ENCODE measurements around the gene LCORL.
"Not testable (repeated sequence)": the region's sequence is repeated elsewhere in the genome, so short reads cannot be mapped to it uniquely, and the experiment has no call there.

Gene LCORL

DNA sequence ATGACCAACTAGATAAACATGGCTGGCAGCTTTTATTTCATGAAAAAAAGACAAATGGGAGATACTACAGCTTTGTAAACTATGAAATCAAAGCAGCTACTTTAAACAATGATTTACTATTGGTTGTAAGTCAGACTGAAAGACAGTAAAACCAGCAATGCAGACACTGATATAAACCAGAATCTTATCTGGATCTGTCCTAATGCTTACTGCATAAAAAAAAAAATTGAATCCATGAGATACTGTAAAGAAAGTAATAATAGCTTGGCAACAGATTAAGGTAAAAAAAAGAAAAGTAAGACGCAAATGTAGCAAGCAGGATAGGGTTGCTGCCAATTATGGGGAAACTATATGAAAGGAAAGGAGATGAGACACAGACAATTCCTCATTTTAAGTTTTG lies 7.3 kb downstream of the LCORL start:
- FAIRE-seq: no peak

DNA sequence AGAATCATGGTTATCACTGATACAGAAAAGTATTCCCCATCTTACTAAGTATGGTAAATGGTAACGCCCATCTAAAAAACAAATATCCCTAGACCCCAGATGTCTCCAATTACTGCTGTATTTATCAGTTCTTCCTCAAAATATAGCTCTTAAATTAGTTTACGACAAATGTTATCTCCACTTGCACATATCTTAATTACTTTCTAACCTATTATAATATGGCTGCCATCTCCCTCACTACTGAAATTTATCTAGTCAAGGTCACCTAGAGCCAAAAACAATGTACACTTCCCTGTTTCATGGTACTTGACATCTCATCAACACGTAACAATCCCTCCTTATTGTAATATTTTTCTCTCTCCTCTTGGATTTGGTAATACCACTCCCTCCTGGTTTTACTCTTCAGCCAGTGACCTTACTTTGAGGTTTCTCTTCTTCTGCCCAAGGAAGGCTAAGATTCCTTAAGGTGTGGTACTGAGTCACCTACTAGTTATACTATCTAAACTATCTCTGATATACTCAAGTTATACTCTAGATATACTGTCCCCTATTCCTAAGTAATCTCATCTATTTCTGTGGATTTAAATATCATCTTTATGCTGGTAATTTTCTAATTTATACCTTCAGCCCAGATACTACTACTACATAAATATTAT lies 8.6 kb downstream of the LCORL start:
- no peak for FAIRE-seq

DNA sequence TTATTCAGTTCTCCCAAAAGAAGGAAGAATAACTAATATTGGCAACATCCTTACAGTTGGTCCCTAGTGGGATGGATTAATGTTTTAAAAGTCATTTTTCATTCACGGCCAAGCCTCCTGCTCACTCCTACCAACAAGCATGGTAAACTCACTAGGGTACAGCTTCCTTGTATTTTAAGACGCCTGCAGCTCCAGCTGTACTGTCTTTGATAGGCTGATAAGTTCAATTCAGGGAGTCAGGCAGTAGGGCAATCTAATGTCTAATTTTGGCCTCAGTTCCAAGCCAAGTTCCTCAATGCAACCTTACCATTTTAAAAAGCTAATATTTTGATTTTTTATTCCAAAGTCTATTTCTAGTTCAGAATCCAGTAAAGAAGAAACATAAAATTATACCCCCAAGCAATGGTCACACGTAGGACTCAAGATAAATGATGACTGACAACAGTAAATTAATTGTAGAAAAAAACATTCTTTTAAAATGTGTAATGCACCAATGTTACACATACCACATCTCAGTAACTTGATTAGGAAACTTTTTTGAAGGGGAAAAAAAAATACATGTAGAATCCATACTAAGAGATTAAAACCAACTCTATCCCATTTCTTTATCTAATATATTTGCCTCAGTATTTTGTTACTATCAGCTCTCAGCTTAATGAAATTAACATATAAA lies 9.3 kb downstream of the LCORL start:
- FAIRE-seq: peak; percentile 12

DNA sequence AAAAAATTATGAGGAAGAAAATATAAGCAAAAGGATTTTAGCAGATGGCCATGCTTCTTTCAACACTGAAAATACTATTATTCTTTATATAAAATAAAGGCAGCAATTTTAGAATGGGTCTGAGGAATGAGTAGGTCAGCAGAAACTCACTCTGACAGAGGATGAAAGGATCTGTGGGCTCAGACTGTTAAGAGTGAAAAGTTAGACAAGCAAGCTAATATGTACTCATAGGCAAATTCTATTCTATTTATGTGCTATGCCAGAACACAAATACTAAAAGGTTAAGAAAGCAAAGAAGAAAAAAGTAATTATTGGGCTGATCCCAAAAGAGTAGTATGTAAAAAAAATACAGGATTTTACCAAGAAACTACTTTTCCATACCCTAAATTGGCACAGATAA lies 13.9 kb downstream of the LCORL start:
- no peak for FAIRE-seq

DNA sequence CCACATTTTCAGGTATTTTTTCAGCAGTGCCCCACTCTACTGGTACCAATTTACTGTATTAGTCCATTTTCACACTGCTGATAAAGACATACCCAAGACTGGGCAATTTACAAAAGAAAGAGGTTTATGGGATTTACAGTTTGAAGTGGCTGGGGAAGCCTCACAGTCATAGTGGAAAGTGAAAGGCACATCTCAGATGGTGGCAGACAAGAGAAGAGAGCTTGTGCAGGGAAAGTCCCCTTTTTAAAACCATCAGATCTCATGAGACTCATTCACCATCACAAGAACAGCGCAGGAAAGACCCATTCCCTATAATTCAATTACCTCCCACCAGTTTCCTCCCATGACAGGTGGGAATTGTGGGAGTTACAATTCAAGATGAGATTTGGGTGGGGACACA lies 15.1 kb downstream of the LCORL start:
- not testable (repeated sequence) for FAIRE-seq

DNA sequence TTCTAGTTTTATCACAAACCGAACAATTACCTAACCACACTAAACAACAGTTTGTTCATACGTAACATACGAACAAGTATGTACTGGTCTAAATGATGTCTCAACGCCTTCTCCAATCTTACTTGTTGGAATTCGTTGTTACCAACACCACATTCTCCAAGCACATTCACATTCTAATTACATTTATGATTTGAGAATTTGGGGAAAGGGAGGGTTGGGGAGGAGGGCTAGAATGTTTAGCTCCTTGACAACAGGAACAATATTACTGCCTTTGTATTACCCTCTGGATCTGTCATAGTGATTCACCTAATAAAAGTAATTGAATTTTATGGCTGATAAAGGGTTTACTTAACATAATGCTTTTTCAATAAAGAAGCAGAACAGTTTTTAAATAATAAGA lies 24.4 kb downstream of the LCORL start:
- no peak for FAIRE-seq

DNA sequence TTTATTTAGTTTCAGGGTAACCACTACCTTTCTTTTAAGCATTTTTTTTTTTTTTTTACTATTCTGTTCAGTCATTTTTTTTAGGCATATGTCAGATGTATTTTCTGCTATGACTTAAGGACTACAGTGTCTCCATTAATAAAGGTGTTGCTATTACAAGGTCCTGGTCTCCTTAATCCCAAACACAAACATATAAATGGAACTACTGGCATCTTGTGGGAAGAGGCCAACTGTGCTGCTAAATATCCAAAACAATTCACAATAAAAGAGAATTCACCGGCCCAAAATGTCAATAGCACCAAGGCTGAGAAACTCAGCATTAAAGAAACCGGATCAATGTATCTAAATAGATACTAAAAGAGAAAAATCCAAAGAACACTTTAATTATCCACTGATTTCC lies 26.4 kb downstream of the LCORL start:
- no peak for FAIRE-seq

DNA sequence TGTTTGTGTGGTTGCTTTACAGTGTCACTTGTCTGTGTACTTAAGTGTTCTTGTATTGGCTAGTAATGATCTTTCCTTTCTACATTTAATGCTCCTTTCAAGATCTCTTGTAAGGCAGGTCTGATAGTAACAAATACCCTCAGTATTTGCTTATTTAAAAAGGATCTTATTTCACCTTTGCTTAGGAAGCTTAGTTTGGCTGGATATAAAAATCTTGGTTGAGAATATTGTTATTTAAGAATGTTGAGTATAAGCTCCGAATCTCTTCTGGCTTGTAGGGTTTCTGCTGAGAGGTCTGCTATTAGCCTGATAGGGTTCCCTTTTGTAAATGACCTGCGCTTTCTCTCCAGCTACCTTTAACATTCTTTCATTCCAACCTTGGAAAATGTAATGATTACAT lies 35.7 kb downstream of the LCORL start:
- FAIRE-seq: no peak

DNA sequence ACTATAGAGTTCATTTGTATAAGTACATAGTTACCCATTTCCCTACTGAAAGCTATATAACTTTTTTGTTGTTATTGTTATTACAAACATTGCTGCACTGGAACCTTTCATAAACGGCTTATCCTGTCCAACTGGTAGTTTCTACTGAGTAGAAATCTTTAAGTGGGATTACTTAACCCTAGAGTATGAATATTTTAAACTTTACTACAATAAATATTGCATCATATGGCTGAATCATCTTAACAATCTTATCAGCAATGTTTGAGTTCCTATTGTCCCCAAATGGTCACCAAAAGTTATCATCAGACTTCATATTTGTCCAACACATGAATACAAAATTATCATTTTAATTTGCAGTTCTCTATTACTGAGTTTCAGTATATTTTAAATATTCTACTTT lies 40.5 kb downstream of the LCORL start:
- FAIRE-seq: no peak

DNA sequence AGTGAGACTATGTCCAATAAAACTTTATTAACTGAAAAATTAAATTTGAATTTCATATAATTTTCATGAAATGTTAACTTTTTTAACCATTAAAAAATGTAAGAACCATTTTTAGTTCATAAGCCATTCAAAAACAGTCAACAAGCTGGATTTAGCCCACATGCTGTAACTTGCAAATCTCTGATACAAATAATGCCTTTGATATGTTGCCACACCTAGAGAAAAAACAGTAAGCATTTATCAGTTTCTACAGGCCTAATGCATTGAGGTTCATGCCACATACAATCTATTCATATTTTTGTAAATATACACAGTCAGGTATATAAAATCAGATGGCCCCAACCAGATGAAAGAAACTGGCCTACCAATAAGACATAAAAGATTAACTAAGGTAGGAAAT lies 52.8 kb downstream of the LCORL start:
- FAIRE-seq: no peak

DNA sequence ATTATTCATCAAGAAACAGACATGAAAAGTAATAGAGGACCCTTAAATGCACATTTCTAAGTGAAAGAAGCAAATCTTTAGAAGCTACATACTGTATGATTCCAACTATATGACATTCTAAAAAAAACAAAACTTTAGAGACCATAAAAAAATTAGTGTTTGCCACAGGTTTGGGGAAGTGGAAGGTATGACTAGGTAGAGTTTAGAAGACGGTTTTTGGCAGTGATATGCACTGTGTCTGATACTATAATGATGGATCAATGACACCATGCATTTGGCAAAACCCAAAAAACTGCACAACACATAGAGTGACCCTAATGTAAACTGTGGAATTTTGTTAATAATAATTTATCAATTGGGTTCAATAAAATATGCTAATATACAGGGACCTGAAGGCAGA lies 54.5 kb downstream of the LCORL start:
- no peak for FAIRE-seq

DNA sequence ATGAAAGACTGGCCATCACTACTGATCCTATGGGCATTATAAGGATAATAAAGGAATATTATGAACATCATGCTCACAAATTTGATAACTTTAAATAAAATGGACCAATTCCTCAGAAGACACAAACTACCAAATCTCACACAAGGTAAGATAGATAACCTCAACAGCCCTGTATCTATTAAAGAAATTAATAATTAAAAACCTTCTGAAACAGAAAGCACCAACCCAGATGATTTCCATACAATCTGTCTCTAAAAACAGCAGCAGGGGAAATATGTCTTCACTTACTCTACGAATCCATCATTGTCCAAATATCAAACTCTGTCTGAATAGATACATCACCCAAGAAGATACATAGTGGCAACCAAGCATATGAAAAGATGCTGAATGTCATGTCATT lies 55.2 kb downstream of the LCORL start:
- FAIRE-seq: no peak

DNA sequence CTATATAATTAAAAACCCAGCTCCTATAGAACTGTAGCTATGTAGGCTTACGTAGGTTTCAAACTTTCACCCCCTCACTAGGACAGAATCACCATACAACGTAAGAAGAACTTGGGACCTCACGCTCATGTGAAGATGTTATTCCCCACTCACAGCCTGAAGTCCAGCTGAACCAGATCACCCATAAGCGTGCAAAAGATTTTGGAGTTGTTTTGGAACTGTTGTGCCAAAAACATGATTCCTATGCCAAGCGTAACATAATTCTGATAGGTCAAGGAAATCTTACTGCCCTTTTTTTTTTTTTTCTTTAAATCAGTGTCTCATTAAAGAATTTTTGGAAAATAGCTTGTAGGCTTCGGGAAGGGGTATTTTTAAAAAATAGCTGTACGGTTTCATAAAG lies 57.0 kb downstream of the LCORL start:
- no peak for FAIRE-seq

DNA sequence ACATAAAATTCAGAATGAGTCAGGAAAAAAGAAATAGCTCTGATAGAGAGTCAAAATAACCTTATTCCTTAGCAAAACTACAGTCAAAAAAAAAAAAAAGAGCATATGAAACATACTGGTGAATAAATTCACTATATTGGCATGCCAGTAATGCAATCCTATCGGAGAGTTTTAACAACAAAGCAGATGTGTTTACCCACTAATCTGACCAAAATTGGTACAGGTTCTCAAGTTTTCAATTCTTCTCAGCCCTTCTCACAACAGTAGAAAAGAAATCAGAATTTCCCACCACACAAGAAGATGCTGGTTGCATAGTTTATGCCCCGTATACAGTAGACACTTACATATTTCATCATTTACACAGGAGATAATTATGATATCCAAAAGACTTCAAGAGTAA lies 59.4 kb downstream of the LCORL start:
- no peak for FAIRE-seq

DNA sequence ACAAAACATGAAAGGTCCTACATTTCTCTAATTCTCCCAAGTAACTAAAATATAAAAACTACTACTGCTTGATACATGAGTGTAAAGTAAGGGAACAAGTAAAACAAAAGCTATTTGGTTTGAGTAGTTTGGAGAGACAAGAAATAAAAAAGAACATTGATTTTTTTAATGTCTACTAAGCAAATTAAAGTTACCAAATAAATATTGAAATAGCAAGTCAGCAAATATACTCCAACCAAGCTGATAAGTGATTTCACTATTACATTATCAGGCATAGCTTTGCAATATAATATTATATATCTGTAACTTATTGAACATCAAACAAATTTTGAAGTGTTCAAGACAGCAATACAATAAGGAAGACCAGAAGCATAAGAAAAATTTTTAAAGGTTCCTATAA lies 60.3 kb downstream of the LCORL start:
- FAIRE-seq: no peak

DNA sequence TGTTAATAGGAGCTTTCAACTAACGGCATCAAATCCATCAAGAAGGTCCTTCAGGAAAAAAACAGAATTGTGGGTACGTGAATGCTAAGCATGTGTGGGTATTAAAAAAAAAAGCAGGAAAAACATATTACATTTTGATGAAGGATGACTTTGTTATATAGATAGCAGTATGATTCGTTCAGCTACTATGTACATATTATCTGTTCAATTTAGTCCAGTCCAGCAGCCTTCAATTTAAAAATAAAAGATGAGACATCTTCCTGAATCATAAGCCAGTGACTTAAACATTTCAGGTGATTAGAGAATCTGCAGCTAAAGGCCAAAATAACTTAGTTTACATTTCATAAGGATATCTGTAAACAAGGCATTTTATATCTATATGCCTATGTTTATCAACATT lies 63.4 kb downstream of the LCORL start:
- no peak for FAIRE-seq

DNA sequence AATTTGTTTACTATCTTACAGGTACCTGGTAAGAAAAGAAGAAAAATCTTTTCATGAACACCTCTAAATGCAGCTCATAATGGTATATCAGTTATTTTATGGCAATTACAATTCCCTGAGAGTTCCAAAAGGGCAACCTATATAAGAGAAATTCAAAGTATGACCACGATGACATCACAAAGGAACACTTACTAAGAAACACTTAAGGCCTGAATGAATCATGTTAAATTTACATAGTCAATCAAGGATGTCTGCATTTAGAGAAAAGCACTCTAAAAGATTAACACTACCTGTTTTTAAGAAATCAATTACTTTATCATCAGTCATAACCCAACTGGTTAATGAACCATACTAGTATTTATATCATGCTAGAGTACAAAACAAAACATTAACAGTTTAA lies 63.9 kb downstream of the LCORL start:
- FAIRE-seq: no peak

DNA sequence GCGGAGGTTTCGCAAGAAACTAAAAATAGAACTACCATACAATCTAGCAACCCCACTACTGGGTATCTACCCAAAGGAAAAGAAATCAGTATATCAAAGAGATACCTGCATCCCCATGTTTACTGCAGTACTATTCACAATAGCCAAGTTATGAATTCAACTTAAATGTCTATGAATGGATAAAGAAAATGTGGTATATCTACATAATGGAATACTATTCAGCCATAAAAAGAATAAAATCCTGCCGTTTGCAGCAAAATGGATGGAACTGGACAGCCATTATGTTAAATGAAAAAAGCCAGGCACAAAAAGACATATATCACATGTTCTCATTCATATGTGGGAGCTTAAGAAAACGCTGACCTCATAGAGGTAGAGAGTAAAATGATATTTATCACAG lies 65.3 kb downstream of the LCORL start:
- no peak for FAIRE-seq

DNA sequence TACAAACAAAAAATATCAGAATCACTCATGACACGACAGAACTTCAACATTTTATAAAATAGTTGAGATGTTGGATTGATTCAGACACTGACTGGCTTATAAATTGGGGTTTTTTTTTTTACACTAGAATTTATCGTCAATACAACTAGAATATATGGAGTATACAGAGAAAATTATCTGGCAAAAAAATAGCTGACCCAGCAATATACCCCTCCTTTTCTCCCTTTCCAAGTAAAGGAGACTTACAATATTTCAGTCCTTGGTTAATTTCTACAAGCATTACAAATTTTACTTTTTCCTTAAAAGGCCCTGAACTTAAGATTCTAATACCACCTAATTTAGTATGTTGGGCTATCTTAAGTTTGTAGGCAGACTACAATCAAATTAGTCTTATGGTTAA lies 76.3 kb downstream of the LCORL start:
- FAIRE-seq: no peak

DNA sequence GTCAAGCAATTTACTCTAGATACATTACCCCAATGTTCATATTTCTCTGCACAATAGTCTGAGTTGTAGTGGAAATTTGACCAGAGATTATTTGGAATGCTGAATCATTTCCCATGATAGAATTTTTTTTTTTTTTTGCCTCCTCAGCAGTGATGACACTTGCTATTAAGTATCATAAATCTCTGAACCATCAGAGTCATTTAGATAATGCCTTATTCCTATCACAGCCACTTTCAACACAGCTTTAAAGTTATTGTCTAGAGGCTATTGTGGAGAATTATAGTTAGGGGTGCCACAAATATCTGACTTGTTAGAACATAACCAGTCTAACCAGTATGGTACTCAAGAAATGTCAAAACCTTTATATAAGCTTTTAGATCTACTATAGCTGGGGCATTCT lies 79.8 kb downstream of the LCORL start:
- FAIRE-seq: no peak

DNA sequence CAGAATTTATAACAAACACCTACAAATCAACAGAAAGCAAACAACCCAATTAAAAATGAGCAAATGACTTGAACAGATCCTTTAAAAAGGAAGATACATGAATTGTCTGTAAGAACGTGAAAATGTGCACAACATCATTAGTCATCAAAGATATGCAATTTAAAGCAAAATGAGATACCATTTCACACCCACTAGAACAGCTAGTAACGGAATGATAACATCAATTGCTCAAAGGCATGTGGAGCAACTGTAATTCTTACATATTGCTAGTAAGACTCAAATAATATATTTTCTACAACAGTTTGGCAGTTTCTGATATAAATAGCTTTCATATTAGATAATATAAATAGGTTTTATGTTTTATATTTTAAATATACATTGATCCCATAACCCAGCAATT lies 82.5 kb downstream of the LCORL start:
- FAIRE-seq: no peak

DNA sequence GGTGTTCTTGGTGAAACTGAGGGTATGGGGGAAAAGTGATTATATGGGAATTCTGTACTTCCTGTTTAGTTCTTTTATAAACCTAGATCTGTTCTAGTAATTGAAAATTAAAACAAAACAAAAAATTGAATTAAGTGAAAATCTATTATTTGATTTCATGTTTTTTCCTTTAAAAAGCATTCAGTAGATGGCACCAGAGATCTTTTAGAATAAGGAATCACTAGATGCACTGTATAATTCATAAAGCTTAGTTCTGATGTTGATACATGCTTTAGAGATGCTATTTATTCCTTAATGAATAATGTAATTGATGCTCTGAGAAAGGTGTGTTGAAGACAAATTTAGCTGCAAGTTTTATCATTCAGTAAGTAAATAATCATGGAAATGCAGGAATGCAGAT lies 87.3 kb downstream of the LCORL start:
- FAIRE-seq: no peak

DNA sequence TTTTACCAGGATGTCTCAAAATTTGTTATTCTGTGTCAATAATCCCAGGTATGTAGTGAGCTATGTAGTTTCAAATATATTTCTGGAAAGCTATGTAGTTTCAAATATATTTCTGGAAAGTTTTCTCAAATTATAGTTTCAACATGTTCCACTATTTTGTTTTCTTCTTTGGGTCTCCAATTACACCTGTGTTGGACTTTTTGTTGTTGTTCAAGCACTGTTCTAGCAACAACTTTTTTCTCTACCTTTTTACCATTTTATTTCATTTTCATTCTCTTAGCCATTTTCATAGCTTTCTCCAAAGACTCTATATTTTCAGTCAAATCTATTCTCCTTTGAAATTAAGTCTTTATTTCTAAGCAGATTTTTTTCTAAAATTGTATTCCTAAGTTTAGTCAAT lies 88.4 kb downstream of the LCORL start:
- FAIRE-seq: no peak

DNA sequence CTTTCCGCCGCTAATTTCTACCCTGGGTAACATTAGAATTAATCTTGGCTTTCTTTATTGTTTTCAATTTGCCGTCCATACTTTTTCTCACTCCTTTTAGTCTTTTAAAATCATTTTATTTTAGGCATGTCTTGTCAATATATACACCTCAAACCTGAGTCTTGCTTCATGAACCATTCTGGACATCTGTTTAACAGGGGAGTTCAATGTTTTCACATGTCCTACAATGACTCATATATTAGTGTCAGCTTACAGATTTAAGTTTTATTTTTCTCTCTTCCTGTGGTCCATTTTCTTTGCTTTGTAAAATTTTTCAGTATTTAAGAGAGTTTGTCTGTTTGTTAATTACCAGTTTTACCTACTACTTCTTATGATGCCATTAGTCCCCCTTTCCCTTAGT lies 89.5 kb downstream of the LCORL start:
- no peak for FAIRE-seq

DNA sequence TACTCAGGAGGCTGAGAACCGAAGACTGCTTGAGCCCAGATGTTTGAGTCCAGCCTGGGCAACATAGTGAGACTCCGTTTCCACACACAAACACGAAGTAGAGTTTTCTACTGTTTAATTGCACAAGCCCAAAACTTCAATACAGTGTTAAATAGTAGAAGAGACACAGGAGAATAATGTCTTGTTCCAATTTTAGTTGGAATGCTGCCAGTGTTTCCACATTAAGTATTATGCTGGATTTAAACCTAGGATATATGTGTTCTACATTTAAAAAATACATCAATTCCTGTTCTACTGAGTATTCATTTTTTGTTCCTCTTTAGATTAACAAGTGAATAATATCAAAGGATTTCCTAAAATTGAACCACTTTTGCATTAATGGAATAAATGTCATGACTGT lies 91.3 kb downstream of the LCORL start:
- FAIRE-seq: no peak

Measured in endometrium (tissue), 2 donors.